G401.6 (cell line): ENCODE data around the gene TAS2R19.
"Not testable (repeated sequence)": the region's sequence is repeated elsewhere in the genome, so short reads cannot be mapped to it uniquely, and the experiment has no call there.

Experiments
- FAIRE-seq: peaks from 2 replicates; lab custom pipeline; 2012; peaks lifted over from hg19 to GRCh38; lab: Jason Lieb, UNC

TAS2R19 gene, protein sequence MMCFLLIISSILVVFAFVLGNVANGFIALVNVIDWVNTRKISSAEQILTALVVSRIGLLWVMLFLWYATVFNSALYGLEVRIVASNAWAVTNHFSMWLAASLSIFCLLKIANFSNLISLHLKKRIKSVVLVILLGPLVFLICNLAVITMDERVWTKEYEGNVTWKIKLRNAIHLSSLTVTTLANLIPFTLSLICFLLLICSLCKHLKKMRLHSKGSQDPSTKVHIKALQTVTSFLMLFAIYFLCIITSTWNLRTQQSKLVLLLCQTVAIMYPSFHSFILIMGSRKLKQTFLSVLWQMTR

DNA sequence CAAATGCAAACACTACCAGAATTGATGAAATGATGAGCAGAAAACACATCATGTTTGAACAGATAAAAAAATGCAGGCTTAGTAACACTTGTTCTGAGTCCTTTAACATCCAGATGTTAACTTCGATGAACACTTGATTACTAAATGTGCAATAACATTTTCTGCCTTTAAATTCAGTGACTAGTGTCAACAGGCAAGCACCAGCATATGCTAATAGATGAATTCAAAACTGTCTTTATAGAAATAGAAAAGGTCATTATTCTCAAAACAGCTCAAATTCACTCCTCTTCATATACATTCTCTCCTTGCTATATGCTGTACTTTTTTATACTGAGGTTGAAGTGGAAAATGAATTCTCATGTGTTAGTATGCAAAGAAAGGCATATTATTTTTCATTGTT, at the start of gene TAS2R19:
TSS of gene TAS2R19 (minus strand) at position 101 of the 400 bp plus-strand sequence. CDS start at position 52, 49 bp downstream.
- FAIRE-seq: no peak

DNA sequence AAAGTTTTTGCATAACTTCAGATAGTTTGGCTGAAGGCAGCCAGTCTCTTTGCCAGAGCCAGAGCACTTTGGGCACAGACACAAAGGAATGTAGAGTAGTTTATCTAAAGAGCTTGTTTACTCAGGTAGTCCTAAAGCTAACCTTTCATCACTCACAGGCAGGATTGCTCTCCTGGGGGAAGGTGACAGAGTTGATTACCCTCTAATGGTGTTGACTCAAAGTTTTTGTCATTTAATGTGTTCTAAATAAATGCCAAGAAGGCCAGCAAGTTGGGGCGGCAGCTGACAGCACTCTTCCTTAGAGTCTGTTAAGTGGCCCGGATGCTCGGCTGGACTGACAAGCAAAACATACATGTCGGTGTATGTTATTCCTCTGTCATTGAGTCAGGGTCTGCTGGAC, 49.0 kb upstream of the TAS2R19 start:
- no peak for FAIRE-seq

DNA sequence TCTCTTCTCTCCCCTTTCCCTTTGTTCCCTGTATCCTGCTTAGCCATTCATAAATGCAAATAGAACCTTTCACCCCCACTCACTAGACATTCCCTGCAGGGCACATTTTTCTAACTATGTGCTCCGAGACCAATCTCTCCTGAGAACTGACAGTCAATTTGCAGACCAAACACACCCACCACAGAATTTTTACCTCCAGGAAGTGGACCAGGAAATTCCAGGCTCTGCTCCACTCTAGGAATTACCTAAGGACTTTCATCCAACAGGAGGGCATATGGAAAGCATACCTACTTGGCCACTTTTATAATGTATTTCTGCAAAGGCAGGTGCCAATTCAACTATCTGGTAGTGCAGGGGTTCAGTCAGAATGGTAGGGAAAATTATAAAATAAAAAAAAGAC, 48.6 kb upstream of the TAS2R19 start:
- no peak for FAIRE-seq

DNA sequence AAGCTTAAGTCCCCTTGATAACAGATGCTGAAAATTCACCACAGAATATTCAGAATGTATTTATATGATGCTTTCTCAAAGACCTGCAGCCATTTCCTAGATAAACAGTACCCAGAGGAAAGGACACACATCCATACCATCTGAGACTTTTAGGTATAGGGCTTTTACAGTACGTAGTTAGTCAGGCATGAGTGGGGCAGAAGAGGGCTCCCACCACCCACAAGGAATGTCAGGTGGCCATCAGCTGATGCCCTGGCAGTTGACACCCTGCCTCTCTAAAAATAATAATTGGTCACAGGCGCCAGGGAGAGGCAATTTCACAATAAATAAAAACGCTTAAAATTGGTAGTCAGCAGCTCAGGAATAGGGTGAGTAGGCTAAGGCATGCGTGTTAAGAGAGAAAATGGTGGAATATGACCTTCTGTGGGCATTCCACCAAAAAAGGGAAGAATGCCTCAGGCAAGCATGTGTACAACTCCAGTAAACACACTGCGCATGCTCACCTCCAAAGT, 47.5 kb upstream of the TAS2R19 start:
- no peak for FAIRE-seq

DNA sequence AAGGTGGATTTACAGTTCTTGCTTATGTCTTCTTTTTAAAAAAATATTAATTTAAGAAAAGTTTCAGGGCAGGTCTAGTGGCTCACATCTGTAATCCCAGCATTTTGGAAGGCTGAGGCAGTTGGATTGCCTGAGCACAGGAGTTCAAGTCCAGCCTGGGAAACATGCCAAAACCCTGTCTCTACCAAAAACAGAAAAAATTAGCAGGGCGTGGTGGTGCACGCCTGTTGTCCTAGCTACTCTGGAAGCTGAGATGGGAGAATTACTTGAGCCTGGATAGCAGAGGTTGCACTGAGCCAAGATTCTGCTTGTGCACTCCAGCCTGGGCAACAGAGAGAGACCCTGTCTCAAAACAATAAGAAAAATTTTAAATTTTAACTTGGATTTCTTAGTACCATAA, 45.1 kb upstream of the TAS2R19 start:
- FAIRE-seq: no peak

DNA sequence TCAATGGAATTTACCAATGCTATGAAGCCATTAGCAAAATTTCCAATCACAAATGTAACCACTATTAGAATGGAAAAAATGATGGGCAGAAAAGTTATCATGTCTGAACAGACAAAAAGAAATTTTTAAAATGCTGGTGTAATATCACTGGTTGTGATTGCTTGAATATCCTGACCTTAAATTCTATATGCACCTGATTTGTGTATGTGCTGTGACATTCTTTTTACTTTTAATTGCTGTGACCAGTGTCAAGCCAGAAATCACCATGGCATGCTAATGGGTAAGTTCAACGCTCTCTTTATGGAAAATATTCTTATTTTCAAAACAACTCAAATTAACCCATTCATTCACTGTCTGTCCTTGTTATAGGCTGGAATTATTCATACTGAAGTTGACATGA, 39.8 kb upstream of the TAS2R19 start, which contains the start of gene TAS2R46:
TSS of gene TAS2R46 (minus strand) at position 101 of the 400 bp plus-strand sequence. CDS start at position 101, 0 bp downstream.
- not testable (repeated sequence) for FAIRE-seq

DNA sequence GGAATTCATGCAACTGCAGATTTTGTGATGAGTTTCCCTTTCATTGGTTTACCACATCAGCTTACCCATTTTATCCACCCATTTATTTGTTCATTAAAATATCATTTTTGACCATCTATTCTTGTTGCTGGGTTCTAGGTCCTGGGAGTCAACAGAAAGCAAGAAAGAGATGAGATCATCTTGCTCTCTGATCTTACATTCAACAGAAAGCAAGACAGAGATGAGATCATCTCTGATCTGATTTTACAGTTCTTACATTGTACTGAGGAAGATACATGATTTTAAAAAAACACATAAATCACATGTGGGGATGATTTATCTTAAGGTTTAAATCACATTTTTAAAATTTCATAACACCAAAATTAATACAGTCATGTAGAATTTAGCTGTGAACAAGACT, 37.4 kb upstream of the TAS2R19 start:
- FAIRE-seq: no peak

DNA sequence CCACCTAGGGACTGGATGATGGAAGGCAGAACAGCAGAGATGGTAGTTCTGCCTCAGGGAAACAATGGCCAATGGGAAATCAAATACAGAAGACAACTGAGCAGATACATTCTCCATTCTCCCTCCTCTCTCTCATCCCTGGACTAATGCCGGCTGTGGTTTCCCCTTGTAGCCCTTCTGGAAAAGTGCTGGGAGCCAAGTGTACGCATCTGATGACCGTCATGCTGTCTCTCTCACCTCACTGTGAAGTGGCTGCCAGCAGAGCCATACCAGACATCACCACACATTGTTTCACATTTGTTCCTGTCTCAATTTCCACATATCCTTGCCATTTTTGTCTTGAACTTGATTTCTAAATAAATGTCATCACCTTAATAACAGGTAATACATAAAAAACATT, 36.6 kb upstream of the TAS2R19 start:
- FAIRE-seq: no peak

DNA sequence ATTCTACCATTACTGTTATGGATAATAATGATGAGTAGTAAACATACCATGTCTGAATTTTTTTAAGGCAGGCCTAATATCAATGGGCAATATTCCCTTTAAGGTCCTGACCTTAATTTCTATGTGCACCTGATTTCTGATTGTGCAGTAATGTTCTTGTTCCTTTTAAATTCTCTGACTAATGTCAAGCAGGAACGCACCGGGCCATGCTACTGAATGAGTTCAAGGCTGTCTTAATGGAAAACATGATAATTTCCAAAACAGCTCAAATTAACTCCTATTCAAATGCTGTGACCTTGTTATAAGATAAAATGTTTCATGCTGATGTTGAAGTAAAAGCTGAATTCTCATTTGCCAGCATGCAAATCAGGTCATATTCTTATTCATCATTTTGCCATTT, 32.9 kb upstream of the TAS2R19 start:
- FAIRE-seq: no peak

DNA sequence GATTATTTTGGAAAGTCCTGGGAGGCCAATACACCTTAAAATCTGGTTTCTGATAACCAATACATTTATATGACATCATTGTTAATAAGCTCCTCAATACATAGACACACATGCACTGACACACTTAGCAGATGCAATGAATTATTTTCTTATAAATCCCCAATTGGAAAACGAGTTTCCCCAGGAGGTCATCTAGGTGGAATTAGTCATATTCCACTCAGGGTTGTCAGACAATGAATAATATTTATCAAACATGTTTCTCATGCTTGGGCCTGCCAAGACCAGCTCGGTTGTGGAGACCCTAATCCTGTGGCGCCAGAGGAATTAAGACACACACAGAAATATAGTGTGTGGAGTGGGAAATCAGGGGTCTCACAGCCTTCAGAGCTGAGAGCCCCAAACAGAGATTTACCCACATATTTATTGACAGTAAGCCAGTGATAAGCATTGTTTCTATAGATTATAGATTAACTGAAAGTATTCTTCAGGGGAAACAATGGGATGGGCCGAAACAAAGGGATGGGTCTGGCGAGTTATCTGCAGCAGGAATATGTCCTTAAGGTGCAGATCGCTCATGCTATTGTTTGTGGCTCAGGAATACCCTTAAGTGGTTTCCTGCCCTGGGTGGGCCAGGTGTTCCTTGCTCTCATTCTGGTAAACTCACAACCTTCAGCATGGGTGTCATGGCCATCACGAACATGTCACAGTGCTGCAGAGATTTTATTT, 27.5 kb upstream of the TAS2R19 start:
- FAIRE-seq: not testable (repeated sequence)

DNA sequence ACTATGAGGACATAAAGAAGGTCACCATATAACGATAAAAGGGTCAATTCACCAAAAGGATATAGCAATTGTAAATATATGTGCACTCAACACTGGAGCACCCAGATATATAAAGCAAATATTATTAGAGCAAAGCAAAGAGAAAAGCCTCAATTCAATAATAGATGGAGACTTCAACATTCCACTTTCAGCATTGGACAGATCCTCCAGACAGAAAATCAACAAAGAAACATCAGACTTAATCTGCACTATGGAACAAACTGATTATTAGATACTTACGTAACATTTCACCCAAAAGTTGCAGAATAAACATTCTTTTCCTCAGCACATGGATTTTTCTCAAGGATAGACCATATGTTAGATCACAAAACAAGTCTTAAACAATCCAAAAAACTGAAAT, 18.9 kb upstream of the TAS2R19 start:
- FAIRE-seq: peak; percentile 15

DNA sequence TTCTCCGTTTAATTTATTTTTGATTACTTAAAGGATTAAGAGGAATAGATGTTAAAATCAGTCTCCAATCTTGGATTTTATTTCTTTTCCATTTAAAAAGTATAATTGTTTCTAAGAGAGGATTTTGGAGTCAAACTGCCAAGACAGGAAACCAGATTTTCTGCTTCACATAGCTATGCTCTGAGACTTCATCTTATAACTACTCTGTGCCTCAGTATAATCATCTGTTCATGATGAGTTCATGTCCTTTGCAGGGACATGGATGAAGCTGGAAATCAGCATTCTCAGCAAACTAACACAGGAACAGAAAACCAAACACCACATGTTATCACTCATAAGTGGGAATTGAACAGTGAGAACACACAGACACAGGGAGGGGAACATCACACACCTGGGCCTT, 17.7 kb upstream of the TAS2R19 start:
- no peak for FAIRE-seq

DNA sequence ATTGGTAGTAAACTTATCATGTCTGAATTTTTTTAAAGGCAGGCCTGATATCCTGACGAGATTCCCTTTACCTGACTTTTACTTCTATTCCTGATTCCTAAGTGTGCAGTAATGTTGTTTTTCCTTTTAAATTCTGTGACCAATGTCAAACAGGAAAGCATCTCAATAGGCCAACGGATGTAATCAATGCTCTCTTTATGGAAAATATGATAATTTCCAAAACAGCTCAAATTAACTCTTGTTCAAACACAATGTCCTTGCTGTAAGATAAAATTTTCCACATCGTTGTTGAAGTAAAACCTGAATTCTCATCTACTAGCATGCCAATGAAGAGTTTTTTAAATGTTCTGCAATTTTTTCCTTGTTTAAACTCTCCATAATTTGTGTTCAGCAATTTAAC, 16.8 kb upstream of the TAS2R19 start:
- FAIRE-seq: no peak

DNA sequence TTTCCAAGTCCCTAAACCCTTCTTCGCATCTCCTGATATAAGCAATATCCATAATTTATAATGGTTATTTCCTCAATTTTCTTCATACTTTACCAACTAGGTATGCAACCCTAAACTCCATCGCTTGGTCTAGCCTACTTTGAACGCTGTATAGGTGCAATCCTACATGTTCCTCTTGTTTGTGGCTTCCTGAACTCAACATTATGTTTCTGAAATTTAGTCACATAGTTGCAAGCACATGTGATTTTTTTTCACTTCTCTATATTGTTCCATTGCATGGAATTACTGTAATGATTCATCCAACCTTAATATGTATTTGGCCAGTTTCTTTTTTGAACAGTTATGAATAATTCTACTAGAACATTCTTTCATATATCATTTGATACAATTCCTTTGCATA, 11.5 kb upstream of the TAS2R19 start:
- not testable (repeated sequence) for FAIRE-seq

DNA sequence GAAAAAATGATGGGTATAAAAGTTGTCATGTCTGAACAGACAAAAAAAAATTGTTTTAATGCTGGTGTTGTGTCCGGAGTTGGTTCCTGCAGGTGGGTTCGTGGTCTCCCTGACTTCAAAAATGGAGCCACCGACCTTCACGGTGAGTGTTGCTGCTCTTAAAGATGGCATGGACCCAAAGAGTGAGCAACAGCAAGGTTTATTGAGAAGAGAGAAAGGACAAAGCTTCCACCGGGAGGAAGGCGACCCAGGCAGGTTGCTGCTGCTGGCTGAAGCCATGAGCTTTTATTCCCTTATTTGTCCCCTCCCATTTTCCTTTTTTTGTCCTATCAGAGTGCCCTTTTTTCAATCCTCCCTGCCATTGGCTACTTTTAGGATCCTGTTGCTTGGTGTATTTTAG, 8.9 kb upstream of the TAS2R19 start, which contains the start of gene TAS2R31:
TSS of gene TAS2R31 (minus strand) at position 101 of the 400 bp plus-strand sequence. CDS start at position 29, 72 bp downstream.
- no peak for FAIRE-seq

DNA sequence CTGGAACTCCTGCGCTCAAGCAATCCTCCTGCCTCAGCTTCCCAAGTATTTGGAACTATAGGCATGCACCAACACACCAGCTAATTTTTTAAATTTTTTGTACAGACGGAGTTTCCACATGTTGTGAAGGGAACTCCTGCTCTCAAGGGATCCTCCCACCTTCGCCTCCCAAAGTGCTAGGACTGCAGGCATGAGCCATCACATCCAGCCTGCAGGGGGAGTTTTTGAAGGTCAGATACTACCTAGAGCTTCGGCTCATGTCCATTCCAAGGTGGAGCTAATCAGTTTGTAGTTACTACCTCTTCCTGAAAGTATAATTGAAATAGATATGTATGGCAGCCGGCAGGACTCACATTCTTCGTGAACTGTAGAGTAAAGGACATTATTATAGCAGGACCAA, 3.7 kb upstream of the TAS2R19 start:
- FAIRE-seq: no peak

DNA sequence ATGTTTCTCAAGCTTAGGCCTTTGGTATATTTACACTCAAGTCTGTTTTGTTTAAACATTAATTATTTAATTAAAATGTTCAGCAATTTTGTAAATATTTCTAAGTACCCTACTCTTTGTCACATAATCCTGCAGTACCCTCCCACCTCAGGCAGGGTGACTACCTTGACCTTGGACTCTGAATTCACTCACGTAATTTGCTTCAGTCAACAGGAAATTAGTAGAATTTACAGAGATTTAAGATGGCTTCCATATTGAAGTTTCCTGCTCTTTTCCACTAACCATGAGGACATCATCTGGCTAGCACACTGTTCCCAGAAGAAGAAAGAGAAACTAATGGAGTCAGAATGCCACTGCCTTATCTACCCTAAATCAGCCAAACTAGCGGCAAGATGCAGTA, 967 bp upstream of the TAS2R19 start:
- no peak for FAIRE-seq

DNA sequence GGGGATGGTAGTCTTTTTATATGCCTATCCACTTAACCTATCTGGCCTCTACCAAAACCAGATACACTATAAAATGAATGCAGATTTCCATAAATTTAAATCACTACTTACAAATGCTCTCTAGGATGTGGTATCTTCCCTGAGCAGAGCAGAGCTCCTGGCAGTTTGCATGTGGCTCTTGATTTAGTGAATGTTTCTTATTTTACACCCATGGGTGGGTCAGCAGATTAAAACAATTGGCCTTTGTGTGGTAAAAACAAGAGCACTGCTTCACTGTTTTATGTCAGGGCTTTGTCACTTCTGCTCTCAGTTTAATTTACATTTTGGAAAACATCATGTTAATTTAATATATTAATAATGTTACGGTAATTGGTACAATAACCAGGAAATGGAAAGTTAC, 5.5 kb downstream of the TAS2R19 start:
- peak; percentile 8 for FAIRE-seq

DNA sequence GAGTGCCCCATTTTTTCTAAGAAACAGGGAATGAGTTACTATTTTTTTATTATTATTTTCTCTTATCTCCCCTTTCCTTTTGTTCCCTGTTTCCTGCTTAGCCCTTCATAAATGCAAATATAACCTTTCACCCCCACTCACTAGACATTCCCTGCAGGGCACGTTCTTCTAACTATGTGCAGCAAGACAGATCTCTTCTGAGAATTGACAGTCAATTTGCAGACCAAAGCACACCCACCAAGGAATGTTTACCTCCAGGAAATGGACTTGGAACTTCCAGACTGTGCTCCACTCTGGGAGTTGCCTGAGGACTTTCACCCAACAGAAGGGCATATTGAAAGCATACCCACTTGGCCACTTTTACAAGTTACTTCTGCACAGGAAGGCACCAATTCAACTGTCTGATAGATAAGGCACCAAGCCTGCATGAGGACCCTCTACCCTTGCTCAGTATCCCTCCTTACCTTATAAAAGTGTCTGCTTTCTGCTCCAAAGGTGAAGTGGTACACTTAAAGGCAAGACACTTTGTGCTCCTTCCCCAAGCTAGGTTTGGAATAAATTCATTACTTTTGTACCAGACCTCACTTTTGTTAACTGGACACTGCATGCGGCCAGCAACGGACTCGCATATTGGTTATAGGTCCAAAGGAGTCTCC, 6.5 kb downstream of the TAS2R19 start:
- no peak for FAIRE-seq

DNA sequence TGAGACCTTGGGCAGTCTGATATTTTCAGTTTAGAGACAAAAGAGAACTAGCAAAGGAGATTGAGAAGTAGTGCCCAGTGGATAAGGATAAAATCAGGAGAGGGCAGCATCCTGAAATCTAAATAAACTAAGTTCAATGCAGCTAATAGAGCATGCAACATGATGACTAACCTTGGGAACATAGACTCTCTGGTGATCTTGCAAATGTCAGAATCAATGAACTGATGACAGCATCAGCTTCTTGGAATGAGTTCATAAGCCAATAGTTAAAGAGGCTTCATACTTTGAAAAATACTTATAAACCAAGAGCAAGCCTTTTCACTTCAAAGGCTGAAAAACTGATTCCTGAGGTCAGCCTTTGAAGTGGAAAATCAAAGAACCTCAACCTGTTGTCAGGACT, 8.2 kb downstream of the TAS2R19 start:
- FAIRE-seq: no peak

DNA sequence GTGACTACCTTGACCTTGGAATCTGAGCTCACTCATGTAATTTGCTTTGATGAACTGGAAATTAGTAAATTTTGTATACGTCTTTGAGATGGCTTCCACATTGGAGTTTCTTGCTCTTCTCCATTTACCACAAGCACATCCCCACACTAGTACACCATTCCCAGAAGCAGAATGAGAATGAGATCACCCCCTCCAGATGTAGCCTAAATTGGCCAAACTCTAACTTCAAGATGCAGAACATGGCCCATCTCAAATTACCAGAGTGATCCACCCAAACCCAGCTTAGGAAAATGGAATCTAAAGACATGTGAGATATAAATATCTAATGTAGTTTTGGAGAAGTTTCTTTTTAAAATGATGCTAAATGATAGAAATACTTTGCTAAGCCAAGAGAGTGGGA, 14.8 kb downstream of the TAS2R19 start:
- no peak for FAIRE-seq

DNA sequence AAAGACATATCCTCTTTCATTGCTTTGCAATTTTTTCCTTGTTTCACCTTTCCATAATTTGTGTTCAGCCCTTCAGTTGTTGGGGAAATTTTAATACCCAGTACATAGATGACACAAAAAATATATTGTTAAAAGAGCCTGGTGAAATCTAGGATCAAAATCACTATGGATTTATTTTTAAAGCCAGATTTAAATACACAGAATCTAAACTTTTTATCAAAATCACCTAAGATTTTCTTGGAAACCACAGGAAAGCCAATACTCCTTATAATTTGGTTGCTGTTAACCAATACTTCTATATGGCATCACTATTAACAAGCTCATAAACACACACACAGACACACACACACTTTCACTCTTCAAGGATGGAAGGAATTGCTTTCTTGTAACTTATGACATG, 24.2 kb downstream of the TAS2R19 start, which contains the start of gene TAS2R20:
TSS of gene TAS2R20 (minus strand) at position 101 of the 400 bp plus-strand sequence. CDS start 429 bp downstream, outside the sequence.
- FAIRE-seq: no peak

DNA sequence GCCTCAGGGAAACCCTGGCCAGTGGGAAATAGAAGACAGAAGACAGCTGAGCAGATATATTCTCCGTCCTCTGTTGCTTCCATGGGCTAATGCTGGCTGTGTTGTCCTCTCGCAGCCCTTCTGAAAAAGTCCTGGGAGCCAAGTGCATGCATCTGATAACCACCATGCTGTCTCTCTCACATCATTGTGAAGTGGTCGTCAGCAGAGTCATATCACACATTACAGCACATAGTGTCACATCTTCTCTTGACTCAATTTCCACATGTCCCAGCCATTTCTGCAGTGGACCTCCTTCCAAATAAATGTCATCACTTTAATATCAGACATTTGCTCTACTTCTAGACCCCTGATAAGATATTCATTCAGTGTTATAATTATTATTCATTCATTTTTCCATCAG, 28.1 kb downstream of the TAS2R19 start:
- FAIRE-seq: no peak
